SK-N-SH treated with all-trans-retinoic acid at 6 μM for 48 hours (cell line): ENCODE data around the gene C11orf91.

Source experiments
- ATAC-seq: fragments of 200-7000 bp; cut with Tn5 transposase; 3 replicates; pipeline ENCODE4 v1.9.1; 2020; ENCODE audit warnings: mild to moderate bottlenecking, moderate library complexity
- ARNTL ChIP-seq: fragments of 450-650 bp; formaldehyde crosslinking; IDR thresholded peaks from 2 replicates; pipeline ENCODE4 v1.5.0; 2020; ENCODE audit warnings: low read depth, mild to moderate bottlenecking, moderate library complexity, borderline replicate concordance
- BACH2 ChIP-seq: fragments of 250-450 bp; sonication (Bioruptor Pico); IDR thresholded peaks from 2 replicates; pipeline ENCODE4 v1.9.0; 2021; ENCODE audit warnings: mild to moderate bottlenecking, borderline replicate concordance
- CREB5 ChIP-seq: fragments of 250-450 bp; sonication (Bioruptor Pico); IDR thresholded peaks from 2 replicates; pipeline ENCODE4 v1.5.1; 2020; ENCODE audit warnings: low read depth, mild to moderate bottlenecking, moderate library complexity
- CSDC2 ChIP-seq: fragments of 250-450 bp; sonication (Bioruptor Pico); IDR thresholded peaks from 2 replicates; pipeline ENCODE4 v1.5.0; 2020; ENCODE audit warnings: mild to moderate bottlenecking, moderate library complexity
- ESRRG ChIP-seq: fragments of 250-450 bp; sonication (Bioruptor Pico); IDR thresholded peaks from 2 replicates; pipeline ENCODE4 v1.6.1; 2021; ENCODE audit warnings: mild to moderate bottlenecking
- GLIS3 ChIP-seq: fragments of 250-450 bp; sonication (Bioruptor Pico); IDR thresholded peaks from 2 replicates; pipeline ENCODE4 v1.5.0; 2020; ENCODE audit warnings: mild to moderate bottlenecking, moderate library complexity
- ISL1 ChIP-seq: fragments of 250-450 bp; sonication (Bioruptor Pico); IDR thresholded peaks from 2 replicates; pipeline ENCODE4 v2.1.2; 2022; ENCODE audit warnings: mild to moderate bottlenecking, moderate library complexity
- OSR1 ChIP-seq: fragments of 250-450 bp; sonication (Bioruptor Pico); IDR thresholded peaks from 2 replicates; pipeline ENCODE4 v1.8.0; 2022; ENCODE audit warnings: moderate library complexity, mild to moderate bottlenecking, inconsistent platforms
- PATZ1 ChIP-seq: fragments of 250-450 bp; sonication (Bioruptor Pico); IDR thresholded peaks from 2 replicates; pipeline ENCODE4 v1.8.0; 2020; ENCODE audit warnings: mild to moderate bottlenecking, moderate library complexity, borderline replicate concordance
- POU6F1 ChIP-seq: fragments of 250-450 bp; sonication (Bioruptor Pico); IDR thresholded peaks from 2 replicates; pipeline ENCODE4 v1.8.0; 2021; ENCODE audit warnings: low read depth, mild to moderate bottlenecking, moderate library complexity, borderline replicate concordance
- PPARA ChIP-seq: fragments of 250-450 bp; sonication (Bioruptor Pico); IDR thresholded peaks from 2 replicates; pipeline ENCODE4 v1.5.0; 2020; ENCODE audit warnings: mild to moderate bottlenecking, borderline replicate concordance
- SNAI2 ChIP-seq: fragments of 250-450 bp; sonication (Bioruptor Pico); IDR thresholded peaks from 2 replicates; pipeline ENCODE4 v1.5.0; 2020; ENCODE audit warnings: mild to moderate bottlenecking, moderate library complexity
- TCF4 ChIP-seq: fragments of 250-450 bp; sonication (Bioruptor Pico); IDR thresholded peaks from 2 replicates; pipeline ENCODE4 v1.8.0; 2021; ENCODE audit warnings: mild to moderate bottlenecking, moderate library complexity, borderline replicate concordance
- TOX ChIP-seq: fragments of 250-450 bp; sonication (Bioruptor Pico); IDR thresholded peaks from 2 replicates; pipeline ENCODE4 v1.8.0; 2021; ENCODE audit warnings: mild to moderate bottlenecking, moderate library complexity, borderline replicate concordance
- TSHZ2 ChIP-seq: fragments of 250-450 bp; sonication (Bioruptor Pico); IDR thresholded peaks from 2 replicates; pipeline ENCODE4 v1.5.0; 2020; ENCODE audit warnings: mild to moderate bottlenecking, moderate library complexity
- ZC3H10 ChIP-seq: fragments of 250-450 bp; sonication (Bioruptor Pico); IDR thresholded peaks from 2 replicates; pipeline ENCODE4 v1.5.1; 2021; ENCODE audit warnings: mild to moderate bottlenecking, moderate library complexity
- ZFP3 ChIP-seq: fragments of 250-450 bp; sonication (Bioruptor Pico); IDR thresholded peaks from 2 replicates; pipeline ENCODE4 v1.5.0; 2020; ENCODE audit warnings: mild to moderate bottlenecking, moderate library complexity
- ZNF565 ChIP-seq: fragments of 450-650 bp; formaldehyde crosslinking; conservative IDR thresholded peaks from 2 replicates; pipeline ENCODE4 v1.5.0; 2020; ENCODE audit warnings: low read depth, mild to moderate bottlenecking, moderate library complexity
- ZNF70 ChIP-seq: fragments of 450-650 bp; formaldehyde crosslinking; IDR thresholded peaks from 2 replicates; pipeline ENCODE4 v1.5.0; 2020; ENCODE audit warnings: mild to moderate bottlenecking, moderate library complexity
- ZNF8 ChIP-seq: fragments of 450-650 bp; formaldehyde crosslinking; IDR thresholded peaks from 2 replicates; pipeline ENCODE4 v1.5.0; 2020; ENCODE audit warnings: mild to moderate bottlenecking, moderate library complexity

The C11orf91 gene

GRCh38 chr11:33696931-33697638, 3.5 kb downstream of the C11orf91 start:
- TF ChIP-seq OSR1, result no peak
- no peak for TF ChIP-seq ZNF70 (CRISPR knock-in tag)
- TF ChIP-seq CREB5, result no peak
- no peak for TF ChIP-seq ZNF565 (CRISPR knock-in tag)
- no peak for ATAC-seq

GRCh38 chr11:33696411-33696810, 4.2 kb downstream of the C11orf91 start:
- no peak for ATAC-seq
- TF ChIP-seq ZFP3 (CRISPR knock-in tag) (no peak), BACH2 (no peak), PATZ1 (CRISPR knock-in tag) (no peak), TOX (no peak), ARNTL (no peak), ZNF8 (CRISPR knock-in tag) (no peak), ISL1 (CRISPR knock-in tag) (no peak), GLIS3 (no peak)

- no peak for ATAC-seq
Observed at GRCh38 chr11:33695051-33695566, 5.5 kb downstream of the C11orf91 start.

More at GRCh38 chr11:33695051-33695566, 5.5 kb downstream of the C11orf91 start:
- TF ChIP-seq ZNF70 (CRISPR knock-in tag) (no peak), ARNTL (no peak), TOX (no peak), OSR1 (no peak), SNAI2 (CRISPR knock-in tag) (no peak), TSHZ2 (CRISPR knock-in tag) (no peak), ISL1 (CRISPR knock-in tag) (no peak), CSDC2 (CRISPR knock-in tag) (no peak), BACH2 (no peak), ZNF565 (CRISPR knock-in tag) (no peak), ZFP3 (CRISPR knock-in tag) (no peak), POU6F1 (no peak), ESRRG (CRISPR knock-in tag) (no peak), CREB5 (no peak), GLIS3 (no peak), PATZ1 (CRISPR knock-in tag) (no peak), TCF4 (no peak), ZC3H10 (CRISPR knock-in tag) (no peak), PPARA (CRISPR knock-in tag) (no peak)
